ENCODE data around the gene GSG1.

GSG1 gene

GRCh38 chr12:13112968-13113367 lies 9.5 kb upstream of the GSG1 start:
- Histone ChIP-seq H3K9me3 (no peaks in the 10 kb centered on the region), H3K27me3 (peaks cover 0 to 4% of the 10 kb centered on the region in 2 donors), H3K36me3 (no peaks in the 10 kb centered on the region), H3K4me1 (no peaks in the 10 kb centered on the region), H3K4me3 (no peak overlapping the region), H3K27ac (no peak overlapping the region)
- TF ChIP-seq CTCF (IDR thresholded peaks at IDR 0.05), result no peak
- intact Hi-C loops (cut with DNase I; ENCODE audit: low total_unique reads), result no loop called here
- no peak for DNase-seq

- no peaks in the 10 kb centered on the region for H3K36me3 ChIP-seq
- no peak overlapping the region for H3K4me3 ChIP-seq
- DNase-seq, result no peak
- no peak overlapping the region for H3K27ac ChIP-seq
- intact Hi-C loops (cut with DNase I; ENCODE audit: low total_unique reads), result no loop called here
- no peaks in the 10 kb centered on the region for H3K27me3 ChIP-seq
- H3K4me1 ChIP-seq, result peaks cover 0 to 8% (median 2%) of the 10 kb centered on the region in 4 donors
- no peak for TF ChIP-seq CTCF (IDR thresholded peaks at IDR 0.05)
- H3K9me3 ChIP-seq, result no peaks in the 10 kb centered on the region
These were observed 3.2 kb upstream of the GSG1 start for GRCh38 chr12:13106666-13107065.

GRCh38 chr12:13105781-13106180 lies 2.3 kb upstream of the GSG1 start:
- DNase-seq, result no peak
- no peaks in the 10 kb centered on the region for H3K36me3 ChIP-seq

GRCh38 chr12:13104409-13104808 lies 942 bp upstream of the GSG1 start:
- Histone ChIP-seq H3K4me3 (no peak overlapping the region), H3K9me3 (no peaks in the 10 kb centered on the region), H3K27ac (no peak overlapping the region), H3K36me3 (no peaks in the 10 kb centered on the region), H3K4me1 (peaks cover 0 to 27% (median 13%) of the 10 kb centered on the region in 4 donors), H3K27me3 (no peaks in the 10 kb centered on the region)
- intact Hi-C loops (cut with DNase I; ENCODE audit: low total_unique reads), result loop anchor here (5.0 kb wide), 1 partner anchor 93 kb away; the partner anchor contains the start of gene EMP1
- no peak for TF ChIP-seq CTCF (IDR thresholded peaks at IDR 0.05)
- peak in 1 of 2 donors; percentile 37 for DNase-seq

More at GRCh38 chr12:13105781-13106180, 2.3 kb upstream of the GSG1 start:
- Histone ChIP-seq H3K4me1 (peaks cover 0 to 13% (median 6%) of the 10 kb centered on the region in 4 donors), H3K9me3 (no peaks in the 10 kb centered on the region), H3K4me3 (no peak overlapping the region), H3K27me3 (no peaks in the 10 kb centered on the region), H3K27ac (no peak overlapping the region)
- no peak for TF ChIP-seq CTCF (IDR thresholded peaks at IDR 0.05)
- intact Hi-C loops (cut with DNase I; ENCODE audit: low total_unique reads), result no loop called here

- no peaks in the 10 kb centered on the region for H3K36me3 ChIP-seq
- no peak for DNase-seq
- intact Hi-C loops (cut with DNase I; ENCODE audit: low total_unique reads), result loop anchor here (5.0 kb wide), 1 partner anchor 95 kb away; the partner anchor contains the start of gene EMP1
- no peaks in the 10 kb centered on the region for H3K27me3 ChIP-seq
- no peak overlapping the region for H3K4me3 ChIP-seq
- no peak for TF ChIP-seq CTCF (IDR thresholded peaks at IDR 0.05)
- peak overlapping the region; percentile 92 to 98 for H3K27ac ChIP-seq
- H3K4me1 ChIP-seq, result peaks cover 0 to 45% (median 19%) of the 10 kb centered on the region in 4 donors
- H3K9me3 ChIP-seq, result no peaks in the 10 kb centered on the region
These were observed 839 bp downstream of the GSG1 start for GRCh38 chr12:13102461-13103195.
